Neural cell (in vitro differentiated cells): ENCODE measurements around the gene EBLN2.

Experiments
- CTCF ChIP-seq: fragments of 450-650 bp; IDR thresholded peaks from 2 replicates; pipeline ENCODE4 v1.5.1; 2014; ENCODE audit warnings: antibody characterized with exemption, mild to moderate bottlenecking, moderate library complexity; ENCODE audit not compliant: poor library complexity, severe bottlenecking
- EP300 ChIP-seq: fragments of 450-650 bp; conservative IDR thresholded peaks from 2 replicates; pipeline ENCODE4 v1.6.1; 2014; ENCODE audit warnings: antibody characterized with exemption, mild to moderate bottlenecking, moderate library complexity; ENCODE audit not compliant: poor library complexity, severe bottlenecking
- MXI1 ChIP-seq: fragments of 450-650 bp; conservative IDR thresholded peaks from 2 replicates; pipeline ENCODE4 v1.6.1; 2014; ENCODE audit warnings: antibody characterized with exemption, mild to moderate bottlenecking; ENCODE audit not compliant: poor library complexity, severe bottlenecking
- REST ChIP-seq: IDR thresholded peaks from 2 replicates; pipeline ENCODE4 v1.6.1; 2012; ENCODE audit warnings: borderline replicate concordance
- SMC3 ChIP-seq: fragments of 450-650 bp; conservative IDR thresholded peaks from 2 replicates; pipeline ENCODE4 v1.6.1; 2014; ENCODE audit warnings: antibody characterized with exemption, mild to moderate bottlenecking, moderate library complexity; ENCODE audit not compliant: poor library complexity

- TF ChIP-seq CTCF = no peak
- TF ChIP-seq EP300 = no peak
- TF ChIP-seq MXI1 = no peak
- no peak for TF ChIP-seq REST
- no peak for TF ChIP-seq SMC3
These were observed 36.6 kb upstream of the EBLN2 start for GRCh38 chr3:73024836-73025235.
